Neural cell (in vitro differentiated cells): ENCODE data around the gene NFAT5.

Source experiments
- EZH2 ChIP-seq: fragments of 200-600, 300-800 bp; shearing (Covaris generic), sonication (generic); IDR thresholded peaks from 2 replicates; pipeline ENCODE4 v1.6.1; 2014; ENCODE audit warnings: antibody characterized with exemption, low read length, borderline replicate concordance, mild to moderate bottlenecking; ENCODE audit not compliant: insufficient read depth, poor library complexity, severe bottlenecking
- POLR2AphosphoS5 ChIP-seq: IDR thresholded peaks from 2 replicates; pipeline ENCODE4 v1.6.1; 2012
- SMC3 ChIP-seq: fragments of 450-650 bp; conservative IDR thresholded peaks from 2 replicates; pipeline ENCODE4 v1.6.1; 2014; ENCODE audit warnings: antibody characterized with exemption, mild to moderate bottlenecking, moderate library complexity; ENCODE audit not compliant: poor library complexity
- TAF1 ChIP-seq: IDR thresholded peaks from 2 replicates; pipeline ENCODE4 v1.6.1; 2012; ENCODE audit warnings: low read depth
- TF ChIP-seq, protein P1 (sequence below): fragments of 450-650 bp; IDR thresholded peaks from 2 replicates; pipeline ENCODE4 v1.5.1; 2014; ENCODE audit warnings: antibody characterized with exemption, mild to moderate bottlenecking, moderate library complexity; ENCODE audit not compliant: poor library complexity, severe bottlenecking
- TF ChIP-seq, protein P2 (sequence below): IDR thresholded peaks from 2 replicates; pipeline ENCODE4 v1.6.1; 2012; ENCODE audit warnings: borderline replicate concordance

DNA sequence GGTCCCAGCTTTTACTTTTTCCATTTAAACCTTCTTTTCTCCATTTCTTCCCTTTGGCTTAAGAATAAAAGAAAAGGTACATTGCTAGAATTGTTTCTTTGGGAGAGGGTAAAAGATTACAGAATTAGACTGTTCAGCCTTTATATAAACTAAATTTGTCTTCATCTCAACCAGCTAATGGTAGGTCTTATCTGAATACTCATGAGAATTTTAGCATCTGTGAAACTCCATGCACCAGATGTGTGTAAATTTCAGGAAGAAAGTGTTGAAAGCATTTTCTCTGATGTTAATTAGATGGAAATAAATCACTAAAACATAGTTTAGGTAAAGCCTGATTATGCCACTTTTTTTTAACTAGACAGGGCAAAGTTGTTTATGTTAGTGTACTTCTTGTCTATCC, 135.7 kb downstream of the NFAT5 start:
- TF ChIP-seq, protein P1, sequence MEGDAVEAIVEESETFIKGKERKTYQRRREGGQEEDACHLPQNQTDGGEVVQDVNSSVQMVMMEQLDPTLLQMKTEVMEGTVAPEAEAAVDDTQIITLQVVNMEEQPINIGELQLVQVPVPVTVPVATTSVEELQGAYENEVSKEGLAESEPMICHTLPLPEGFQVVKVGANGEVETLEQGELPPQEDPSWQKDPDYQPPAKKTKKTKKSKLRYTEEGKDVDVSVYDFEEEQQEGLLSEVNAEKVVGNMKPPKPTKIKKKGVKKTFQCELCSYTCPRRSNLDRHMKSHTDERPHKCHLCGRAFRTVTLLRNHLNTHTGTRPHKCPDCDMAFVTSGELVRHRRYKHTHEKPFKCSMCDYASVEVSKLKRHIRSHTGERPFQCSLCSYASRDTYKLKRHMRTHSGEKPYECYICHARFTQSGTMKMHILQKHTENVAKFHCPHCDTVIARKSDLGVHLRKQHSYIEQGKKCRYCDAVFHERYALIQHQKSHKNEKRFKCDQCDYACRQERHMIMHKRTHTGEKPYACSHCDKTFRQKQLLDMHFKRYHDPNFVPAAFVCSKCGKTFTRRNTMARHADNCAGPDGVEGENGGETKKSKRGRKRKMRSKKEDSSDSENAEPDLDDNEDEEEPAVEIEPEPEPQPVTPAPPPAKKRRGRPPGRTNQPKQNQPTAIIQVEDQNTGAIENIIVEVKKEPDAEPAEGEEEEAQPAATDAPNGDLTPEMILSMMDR = no peak
- TF ChIP-seq EZH2 = no peak
- no peak for TF ChIP-seq TAF1
- TF ChIP-seq, protein P2, sequence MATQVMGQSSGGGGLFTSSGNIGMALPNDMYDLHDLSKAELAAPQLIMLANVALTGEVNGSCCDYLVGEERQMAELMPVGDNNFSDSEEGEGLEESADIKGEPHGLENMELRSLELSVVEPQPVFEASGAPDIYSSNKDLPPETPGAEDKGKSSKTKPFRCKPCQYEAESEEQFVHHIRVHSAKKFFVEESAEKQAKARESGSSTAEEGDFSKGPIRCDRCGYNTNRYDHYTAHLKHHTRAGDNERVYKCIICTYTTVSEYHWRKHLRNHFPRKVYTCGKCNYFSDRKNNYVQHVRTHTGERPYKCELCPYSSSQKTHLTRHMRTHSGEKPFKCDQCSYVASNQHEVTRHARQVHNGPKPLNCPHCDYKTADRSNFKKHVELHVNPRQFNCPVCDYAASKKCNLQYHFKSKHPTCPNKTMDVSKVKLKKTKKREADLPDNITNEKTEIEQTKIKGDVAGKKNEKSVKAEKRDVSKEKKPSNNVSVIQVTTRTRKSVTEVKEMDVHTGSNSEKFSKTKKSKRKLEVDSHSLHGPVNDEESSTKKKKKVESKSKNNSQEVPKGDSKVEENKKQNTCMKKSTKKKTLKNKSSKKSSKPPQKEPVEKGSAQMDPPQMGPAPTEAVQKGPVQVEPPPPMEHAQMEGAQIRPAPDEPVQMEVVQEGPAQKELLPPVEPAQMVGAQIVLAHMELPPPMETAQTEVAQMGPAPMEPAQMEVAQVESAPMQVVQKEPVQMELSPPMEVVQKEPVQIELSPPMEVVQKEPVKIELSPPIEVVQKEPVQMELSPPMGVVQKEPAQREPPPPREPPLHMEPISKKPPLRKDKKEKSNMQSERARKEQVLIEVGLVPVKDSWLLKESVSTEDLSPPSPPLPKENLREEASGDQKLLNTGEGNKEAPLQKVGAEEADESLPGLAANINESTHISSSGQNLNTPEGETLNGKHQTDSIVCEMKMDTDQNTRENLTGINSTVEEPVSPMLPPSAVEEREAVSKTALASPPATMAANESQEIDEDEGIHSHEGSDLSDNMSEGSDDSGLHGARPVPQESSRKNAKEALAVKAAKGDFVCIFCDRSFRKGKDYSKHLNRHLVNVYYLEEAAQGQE = no peak
- no peak for TF ChIP-seq SMC3
- TF ChIP-seq POLR2AphosphoS5 = no peak
